ENCODE data around the gene KAT8. TPM values are rescaled to one million over a fixed set of nuclear protein-coding genes. Genes with fewer than 3 reads are reported as not detected.

Gene KAT8
- total RNA-seq = 10 to 100 TPM; 54.8 to 56.1 TPM

DNA sequence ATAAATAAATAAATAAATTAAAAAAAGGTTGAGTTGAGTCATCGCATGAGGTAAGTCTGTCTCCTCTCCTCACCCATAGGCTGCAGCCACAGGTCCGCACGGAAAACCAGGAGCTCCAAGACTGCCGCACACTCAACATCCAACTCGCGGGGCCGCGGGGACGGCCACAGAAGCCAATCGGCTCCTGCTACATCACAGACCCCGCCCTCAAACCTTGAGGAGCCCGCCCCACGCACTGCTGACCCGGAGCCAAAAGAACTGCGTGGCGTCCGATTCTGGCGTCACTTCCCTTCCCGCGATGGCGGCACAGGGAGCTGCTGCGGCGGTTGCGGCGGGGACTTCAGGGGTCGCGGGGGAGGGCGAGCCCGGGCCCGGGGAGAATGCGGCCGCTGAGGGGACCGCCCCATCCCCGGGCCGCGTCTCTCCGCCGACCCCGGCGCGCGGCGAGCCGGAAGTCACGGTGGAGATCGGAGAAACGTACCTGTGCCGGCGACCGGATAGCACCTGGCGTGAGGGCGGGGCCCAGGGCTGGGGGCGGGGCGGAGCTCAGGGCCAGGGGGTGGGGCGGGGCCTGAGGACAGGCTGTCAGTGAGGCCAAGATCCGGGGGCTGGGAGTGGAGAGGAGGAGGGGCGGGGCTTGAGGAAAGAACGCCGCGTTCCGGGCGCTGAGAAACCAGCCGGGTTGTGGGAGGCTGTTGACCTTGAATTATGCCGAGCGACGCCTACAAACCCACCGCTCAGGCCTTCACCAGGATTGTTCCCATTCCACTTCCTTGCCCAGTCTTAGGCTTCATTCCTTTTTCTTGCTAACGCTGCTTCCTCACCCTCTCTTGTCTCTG is at the start of gene KAT8:
TSS of gene KAT8 (plus strand) at position 281 of the 839 bp plus-strand sequence. CDS start at position 299, 18 bp downstream.
- Mint-ChIP-seq H3K4me1 (peaks cover 25% of the 10 kb centered on the region), H3K27ac (peak within 1 kb of the TSS; percentile 83), H3K4me3 (peak within 1 kb of the TSS; percentile 87), H3K27me3 (no peaks in the 10 kb centered on the region), H3K9me3 (ENCODE audit: low read depth) (no peaks in the 10 kb centered on the region), H3K36me3 (peaks cover 19% of the 10 kb centered on the region)
- peak; percentile 96 for ATAC-seq
- peak; percentile 99 for DNase-seq
- CTCF ChIA-PET = interaction anchor here (0.6 to 4.8 kb wide), 14 partner anchors 8 to 343 kb away, joined by 3 to 35 read pairs (median 4); partner anchors contain the start of genes BCKDK, HSD3B7, ZNF646 and ZNF668

DNA sequence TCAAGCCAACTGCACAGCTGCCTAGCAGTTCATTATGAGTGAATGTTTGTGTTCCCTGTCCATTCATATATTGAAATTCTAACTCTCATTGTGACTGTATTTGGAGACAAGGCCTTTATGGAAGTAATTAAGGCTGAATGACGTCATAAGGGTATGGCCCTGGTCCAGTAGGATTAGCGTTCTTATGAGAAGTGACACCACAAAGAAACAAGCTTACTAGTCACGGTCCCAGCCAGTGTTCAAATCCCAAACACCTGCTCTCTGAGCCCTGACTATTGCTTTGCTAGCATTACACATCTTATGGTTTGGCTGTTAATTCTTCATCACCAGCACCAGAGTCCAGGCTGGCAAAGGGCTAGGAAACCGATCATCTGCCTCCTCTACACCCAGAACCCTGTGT is 45.6 kb upstream of the KAT8 start:
- peaks cover 8% of the 10 kb centered on the region for H3K36me3 Mint-ChIP-seq
- no peaks in the 10 kb centered on the region for H3K27me3 Mint-ChIP-seq
- CTCF ChIA-PET = no interaction called here
- H3K4me1 Mint-ChIP-seq = peaks cover 43% of the 10 kb centered on the region
- peak overlapping the region; percentile 95 for H3K27ac Mint-ChIP-seq
- H3K9me3 Mint-ChIP-seq (ENCODE audit: low read depth) = no peaks in the 10 kb centered on the region
- no peak for ATAC-seq
- DNase-seq = no peak
- peak overlapping the region; percentile 96 for H3K4me3 Mint-ChIP-seq

DNA sequence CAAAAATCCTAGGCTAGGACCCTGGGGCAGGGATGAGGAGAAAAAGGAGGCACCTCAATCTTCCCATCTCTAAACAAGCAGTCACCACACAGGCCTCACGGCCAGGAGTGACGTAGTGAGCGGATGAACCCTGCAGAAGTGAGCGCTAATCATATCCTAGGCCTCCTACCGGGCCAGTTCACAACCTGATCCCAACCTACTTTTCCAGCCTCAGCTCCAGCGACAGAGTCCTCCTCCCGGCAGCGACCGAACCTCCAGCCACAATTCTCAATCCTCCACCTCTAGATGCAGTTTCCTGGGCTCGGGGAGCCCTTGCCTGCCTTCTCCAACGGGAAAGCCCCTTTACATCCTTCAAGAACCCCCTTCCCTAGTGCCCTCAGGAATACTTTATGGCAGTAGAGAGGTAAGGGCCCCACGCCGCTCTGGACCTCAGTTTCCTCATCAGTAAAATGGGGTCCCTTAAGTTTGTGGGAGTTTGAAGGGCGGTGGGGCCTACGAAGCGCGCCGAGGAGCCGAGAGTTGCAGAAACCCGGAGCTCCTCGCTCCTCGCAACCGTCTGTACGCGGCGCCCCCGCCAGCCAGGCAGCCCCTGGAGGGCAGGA is 44.8 kb upstream of the KAT8 start:
- Mint-ChIP-seq H3K27me3 (no peaks in the 10 kb centered on the region), H3K4me1 (peaks cover 40% of the 10 kb centered on the region)
- peak; percentile 5 for ATAC-seq

DNA sequence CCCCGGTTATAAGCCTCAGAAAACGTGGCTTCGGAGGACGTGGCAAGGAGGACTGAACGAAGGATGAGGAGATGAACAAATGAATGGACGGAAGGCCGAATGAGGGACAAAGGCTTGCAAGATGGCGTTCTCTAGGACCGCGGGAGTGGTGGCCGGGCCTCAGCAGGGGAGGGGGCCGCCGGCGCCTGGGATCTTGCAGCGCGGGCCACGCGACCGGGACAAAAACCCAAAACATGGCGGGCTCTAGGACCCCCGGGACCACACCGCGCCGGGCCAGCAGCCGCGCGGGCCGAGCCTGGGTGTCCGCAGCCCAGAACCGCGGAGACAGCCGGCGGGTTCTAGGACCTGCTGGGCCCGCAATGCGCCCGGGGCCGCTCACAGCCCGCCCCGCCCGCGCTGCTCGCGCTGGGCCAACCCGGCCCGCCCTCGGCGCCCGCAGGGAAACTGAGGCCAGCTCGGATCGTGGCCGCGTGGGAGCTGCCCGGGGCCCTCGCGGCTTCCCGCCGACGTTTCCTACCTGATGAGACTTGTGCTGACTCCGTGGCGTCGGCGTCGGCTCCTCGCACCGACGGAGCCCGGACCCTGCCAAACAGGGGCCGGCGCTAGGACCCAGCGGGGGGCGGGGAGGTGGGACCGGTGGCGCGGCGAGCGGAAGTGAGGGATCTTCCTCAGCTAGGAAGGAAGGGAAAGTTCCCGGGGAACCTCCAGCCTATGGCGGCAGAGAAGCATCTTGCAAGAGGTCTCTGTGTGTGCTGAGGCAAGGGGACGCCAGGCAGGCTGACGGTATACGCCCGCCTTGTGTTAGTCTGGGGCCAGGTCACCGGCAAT is 44.1 kb upstream of the KAT8 start:
- Mint-ChIP-seq H3K9me3 (ENCODE audit: low read depth) (no peaks in the 10 kb centered on the region), H3K36me3 (peaks cover 15% of the 10 kb centered on the region), H3K4me1 (peaks cover 42% of the 10 kb centered on the region), H3K27me3 (no peaks in the 10 kb centered on the region), H3K4me3 (peak overlapping the region; percentile 96), H3K27ac (peak overlapping the region; percentile 96)
- CTCF ChIA-PET = interaction anchor here (0.8 to 2.4 kb wide), 16 partner anchors 9 to 502 kb away, joined by 3 to 27 read pairs (median 4); partner anchors contain the start of genes HSD3B7, KAT8, PYCARD and STX4
- ATAC-seq (peak; percentile 61), DNase-seq (peak; percentile 94)

More for the DNA sequence above, 44.8 kb upstream of the KAT8 start:
- Mint-ChIP-seq H3K36me3 (peaks cover 8% of the 10 kb centered on the region), H3K9me3 (ENCODE audit: low read depth) (no peaks in the 10 kb centered on the region), H3K4me3 (peak overlapping the region; percentile 96), H3K27ac (peak overlapping the region; percentile 95)
- peak; percentile 75 for DNase-seq
- CTCF ChIA-PET = interaction anchor here (0.8 to 2.4 kb wide), 6 partner anchors 9 to 87 kb away, joined by 3 to 27 read pairs (median 11); partner anchors contain the start of genes HSD3B7 and STX4

DNA sequence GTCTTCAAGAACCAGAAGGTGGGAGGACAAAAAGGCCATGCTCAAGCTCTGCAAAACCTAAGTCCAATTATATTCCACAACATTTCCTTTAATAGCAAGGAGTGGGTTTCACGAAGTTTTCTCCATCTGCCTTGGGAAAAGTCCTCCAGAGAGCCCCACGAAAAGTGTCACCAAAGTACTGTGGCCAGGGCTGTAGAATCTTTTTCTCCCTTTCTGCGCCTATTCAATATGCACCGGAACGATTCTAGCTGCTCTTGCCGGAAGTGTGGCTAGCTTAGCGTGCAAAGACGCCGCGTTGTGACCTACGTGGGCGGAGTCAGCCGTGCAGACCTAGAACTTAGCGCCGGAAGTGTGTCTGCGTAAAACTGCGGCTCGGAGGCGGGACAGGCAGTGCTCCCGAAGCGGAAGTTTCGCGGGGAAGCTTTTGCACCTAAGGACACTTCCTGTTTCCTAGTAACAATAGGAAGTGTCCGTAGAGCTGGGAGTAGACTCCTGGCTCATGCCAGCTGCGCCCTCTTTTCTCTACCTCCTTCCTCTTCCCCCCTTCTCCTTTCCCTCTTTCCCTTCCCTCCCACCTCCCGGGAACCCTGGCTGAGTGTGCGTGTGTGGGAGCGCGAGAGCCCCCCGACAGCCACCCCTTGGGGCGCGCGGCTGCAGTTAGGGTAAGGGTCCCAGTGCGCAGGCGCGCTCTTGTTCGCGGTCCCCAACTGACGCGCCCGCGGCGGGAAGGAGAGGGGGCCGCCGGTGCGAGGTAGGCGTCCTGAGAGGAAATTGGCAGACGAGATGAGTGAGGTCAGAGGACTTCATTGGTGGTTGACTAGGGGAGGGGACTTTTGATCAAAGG is 43.3 kb upstream of the KAT8 start, which contains the start of the genes ZNF646 and ZNF668:
TSS of gene ZNF646 (plus strand) at position 453 of the 844 bp plus-strand sequence. CDS start 1,903 bp downstream, outside the sequence.
TSS of gene ZNF668 (minus strand) at position 271 of the 844 bp plus-strand sequence. CDS start 9,781 bp downstream, outside the sequence.
- Mint-ChIP-seq H3K36me3 (peaks cover 22% of the 10 kb centered on the region), H3K9me3 (ENCODE audit: low read depth) (no peaks in the 10 kb centered on the region), H3K27ac (peak within 1 kb of the TSS; percentile 96), H3K4me3 (peak within 1 kb of the TSS; percentile 96), H3K4me1 (peaks cover 45% of the 10 kb centered on the region), H3K27me3 (no peaks in the 10 kb centered on the region)
- DNase-seq = peak; percentile 100
- CTCF ChIA-PET = interaction anchor here (0.8 to 2.4 kb wide), 15 partner anchors 10 to 503 kb away, joined by 3 to 27 read pairs (median 4); partner anchors contain the start of genes HSD3B7, KAT8, PYCARD and STX4
- peak; percentile 79 for ATAC-seq

DNA sequence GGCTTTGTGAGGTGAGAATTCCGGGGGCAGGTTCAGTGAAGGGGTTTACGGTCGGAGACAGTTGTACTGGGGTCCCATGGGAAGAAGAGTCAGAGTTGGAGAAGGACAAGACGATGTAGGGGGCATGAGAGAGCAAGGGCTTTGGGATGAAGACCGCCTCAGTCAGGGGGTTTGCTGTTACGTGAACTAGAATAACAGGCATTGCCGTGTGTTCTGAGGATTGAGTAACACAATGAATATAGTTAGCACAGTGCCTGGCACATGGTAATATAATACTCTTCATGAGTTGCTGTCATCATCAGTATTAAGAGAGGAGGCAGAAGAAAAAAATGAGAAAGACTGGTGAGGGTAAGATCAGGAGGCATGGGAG is 42.7 kb upstream of the KAT8 start:
- Mint-ChIP-seq H3K4me1 (peaks cover 47% of the 10 kb centered on the region), H3K27me3 (no peaks in the 10 kb centered on the region), H3K27ac (peak overlapping the region; percentile 96), H3K9me3 (ENCODE audit: low read depth) (no peaks in the 10 kb centered on the region), H3K4me3 (peak overlapping the region; percentile 96), H3K36me3 (peaks cover 25% of the 10 kb centered on the region)
- no peak for ATAC-seq
- CTCF ChIA-PET = interaction anchor here (1.0 to 2.4 kb wide), 7 partner anchors 11 to 308 kb away, joined by 3 to 27 read pairs (median 7); partner anchors contain the start of genes HSD3B7, KAT8 and VKORC1
- no peak for DNase-seq

DNA sequence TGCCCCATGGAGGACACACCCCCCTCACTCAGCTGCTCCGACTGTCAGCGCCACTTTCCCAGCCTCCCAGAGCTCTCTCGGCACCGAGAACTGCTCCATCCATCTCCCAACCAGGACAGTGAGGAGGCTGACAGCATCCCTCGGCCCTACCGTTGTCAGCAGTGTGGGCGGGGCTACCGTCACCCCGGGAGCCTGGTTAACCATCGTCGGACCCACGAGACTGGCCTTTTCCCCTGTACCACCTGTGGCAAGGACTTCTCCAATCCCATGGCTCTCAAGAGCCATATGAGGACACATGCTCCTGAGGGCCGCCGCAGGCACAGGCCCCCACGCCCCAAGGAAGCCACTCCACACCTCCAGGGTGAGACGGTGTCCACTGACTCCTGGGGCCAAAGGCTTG is 41.1 kb upstream of the KAT8 start:
- no peak for DNase-seq
- Mint-ChIP-seq H3K27me3 (no peaks in the 10 kb centered on the region), H3K27ac (no peak overlapping the region), H3K36me3 (peaks cover 31% of the 10 kb centered on the region), H3K4me3 (no peak overlapping the region), H3K4me1 (peaks cover 54% of the 10 kb centered on the region), H3K9me3 (ENCODE audit: low read depth) (no peaks in the 10 kb centered on the region)
- ATAC-seq = no peak
- CTCF ChIA-PET = interaction anchor here (0.8 to 1.5 kb wide), 3 partner anchors 12 to 135 kb away, joined by 3 to 4 read pairs (median 3); no protein-coding TSS in a partner anchor

DNA sequence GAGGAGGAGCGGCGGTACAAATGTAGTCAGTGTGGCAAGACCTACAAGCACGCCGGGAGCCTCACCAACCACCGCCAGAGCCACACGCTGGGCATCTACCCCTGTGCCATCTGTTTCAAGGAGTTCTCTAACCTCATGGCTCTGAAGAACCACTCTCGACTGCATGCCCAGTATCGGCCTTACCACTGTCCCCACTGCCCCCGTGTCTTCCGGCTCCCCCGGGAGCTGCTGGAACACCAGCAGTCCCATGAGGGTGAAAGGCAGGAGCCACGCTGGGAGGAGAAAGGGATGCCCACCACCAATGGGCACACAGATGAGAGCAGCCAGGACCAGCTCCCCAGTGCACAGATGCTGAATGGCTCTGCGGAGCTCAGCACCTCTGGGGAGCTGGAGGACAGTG is 40.4 kb upstream of the KAT8 start:
- no peak overlapping the region for H3K4me3 Mint-ChIP-seq
- peaks cover 31% of the 10 kb centered on the region for H3K36me3 Mint-ChIP-seq
- no peaks in the 10 kb centered on the region for H3K27me3 Mint-ChIP-seq
- no peak for ATAC-seq
- CTCF ChIA-PET = no interaction called here
- peaks cover 47% of the 10 kb centered on the region for H3K4me1 Mint-ChIP-seq
- no peak for DNase-seq
- no peaks in the 10 kb centered on the region for H3K9me3 Mint-ChIP-seq (ENCODE audit: low read depth)
- H3K27ac Mint-ChIP-seq = no peak overlapping the region

DNA sequence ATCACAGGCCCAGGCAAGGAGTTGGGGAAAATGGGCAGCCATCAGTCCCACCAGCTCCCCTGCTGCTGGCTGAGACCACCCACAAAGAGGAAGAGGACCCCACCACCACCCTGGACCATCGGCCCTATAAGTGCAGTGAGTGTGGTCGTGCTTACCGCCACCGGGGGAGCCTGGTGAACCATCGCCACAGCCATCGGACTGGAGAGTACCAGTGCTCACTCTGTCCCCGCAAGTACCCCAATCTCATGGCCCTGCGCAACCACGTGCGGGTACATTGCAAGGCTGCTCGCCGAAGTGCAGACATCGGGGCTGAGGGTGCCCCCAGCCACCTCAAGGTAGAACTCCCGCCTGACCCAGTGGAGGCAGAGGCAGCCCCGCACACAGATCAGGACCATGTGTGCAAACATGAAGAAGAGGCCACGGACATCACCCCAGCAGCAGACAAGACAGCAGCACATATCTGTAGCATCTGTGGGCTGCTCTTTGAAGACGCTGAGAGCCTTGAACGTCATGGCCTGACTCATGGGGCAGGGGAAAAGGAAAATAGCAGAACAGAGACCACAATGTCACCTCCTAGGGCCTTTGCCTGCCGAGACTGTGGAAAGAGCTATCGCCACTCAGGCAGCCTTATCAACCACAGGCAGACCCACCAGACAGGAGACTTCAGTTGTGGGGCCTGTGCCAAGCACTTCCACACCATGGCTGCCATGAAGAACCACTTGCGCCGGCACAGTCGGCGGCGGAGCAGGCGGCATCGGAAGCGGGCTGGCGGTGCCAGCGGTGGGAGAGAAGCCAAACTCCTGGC is 39.7 kb upstream of the KAT8 start:
- DNase-seq (no peak), ATAC-seq (no peak)
- H3K4me1 Mint-ChIP-seq = peaks cover 45% of the 10 kb centered on the region
- no peak overlapping the region for H3K27ac Mint-ChIP-seq
- no peaks in the 10 kb centered on the region for H3K27me3 Mint-ChIP-seq
- H3K36me3 Mint-ChIP-seq = peaks cover 29% of the 10 kb centered on the region
- no peaks in the 10 kb centered on the region for H3K9me3 Mint-ChIP-seq (ENCODE audit: low read depth)
- CTCF ChIA-PET = no interaction called here
- H3K4me3 Mint-ChIP-seq = no peak overlapping the region

DNA sequence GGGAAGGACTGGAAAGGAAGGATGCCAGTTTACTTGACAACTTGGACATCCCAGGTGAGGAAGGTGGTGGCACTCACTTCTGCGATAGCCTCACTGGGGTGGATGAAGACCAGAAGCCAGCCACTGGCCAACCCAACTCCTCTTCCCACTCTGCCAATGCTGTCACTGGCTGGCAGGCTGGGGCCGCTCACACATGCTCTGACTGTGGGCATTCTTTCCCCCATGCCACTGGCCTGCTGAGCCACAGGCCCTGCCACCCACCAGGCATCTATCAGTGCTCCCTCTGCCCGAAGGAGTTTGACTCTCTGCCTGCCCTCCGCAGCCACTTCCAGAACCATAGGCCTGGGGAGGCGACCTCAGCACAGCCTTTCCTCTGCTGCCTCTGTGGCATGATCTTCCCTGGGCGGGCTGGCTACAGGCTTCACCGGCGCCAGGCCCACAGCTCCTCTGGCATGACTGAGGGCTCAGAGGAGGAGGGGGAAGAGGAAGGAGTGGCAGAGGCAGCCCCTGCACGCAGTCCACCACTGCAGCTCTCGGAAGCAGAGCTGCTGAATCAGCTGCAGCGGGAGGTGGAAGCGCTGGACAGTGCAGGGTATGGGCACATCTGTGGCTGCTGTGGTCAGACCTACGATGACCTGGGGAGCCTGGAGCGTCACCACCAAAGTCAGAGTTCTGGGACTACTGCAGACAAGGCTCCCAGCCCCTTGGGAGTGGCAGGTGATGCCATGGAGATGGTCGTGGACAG is 38.7 kb upstream of the KAT8 start:
- ATAC-seq = no peak
- peaks cover 29% of the 10 kb centered on the region for H3K36me3 Mint-ChIP-seq
- CTCF ChIA-PET = interaction anchor here (1.0 to 1.1 kb wide), 2 partner anchors 14 to 94 kb away, joined by 3 read pairs; partner anchors contain the start of gene HSD3B7

More for the DNA sequence above, 38.7 kb upstream of the KAT8 start:
- Mint-ChIP-seq H3K27me3 (no peaks in the 10 kb centered on the region), H3K4me3 (no peak overlapping the region), H3K4me1 (peaks cover 45% of the 10 kb centered on the region), H3K9me3 (ENCODE audit: low read depth) (no peaks in the 10 kb centered on the region), H3K27ac (no peak overlapping the region)
- no peak for DNase-seq
